Activated CD4-positive, alpha-beta T cell treated with anti-CD3 and anti-CD28 coated beads, Interleukin-2, amount 50 U/mL, for 1 hour (primary cell): ENCODE data around the gene SEC14L1.

ENCODE experiments used
- DNase-seq: peaks from one replicate; pipeline ENCODE4 v3.0.0-alpha.2; 2020

The SEC14L1 gene

DNA sequence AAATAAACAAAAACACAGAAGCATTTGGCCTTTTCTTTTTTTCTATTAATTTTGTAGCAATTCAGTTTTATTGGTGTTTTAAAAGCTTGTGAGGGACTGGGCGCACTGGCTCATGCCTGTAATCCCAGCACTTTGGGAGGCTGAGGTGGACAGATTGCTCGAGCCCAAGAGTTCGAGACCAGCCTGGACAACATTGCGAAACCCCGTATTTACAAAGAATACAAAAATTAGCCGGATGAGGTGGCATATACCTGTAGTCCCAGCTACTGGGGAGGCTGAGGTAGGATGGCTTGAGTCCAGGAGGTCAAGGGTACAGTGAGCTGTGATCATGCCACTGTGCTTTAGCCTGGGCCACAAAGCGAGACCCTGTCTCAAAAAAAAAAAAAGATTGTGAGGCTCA lies 53.4 kb downstream of the SEC14L1 start:
- no peak for DNase-seq

- DNase-seq, result no peak
Measured at GRCh38 chr17:77196251-77196650, 55.5 kb downstream of the SEC14L1 start.

DNA sequence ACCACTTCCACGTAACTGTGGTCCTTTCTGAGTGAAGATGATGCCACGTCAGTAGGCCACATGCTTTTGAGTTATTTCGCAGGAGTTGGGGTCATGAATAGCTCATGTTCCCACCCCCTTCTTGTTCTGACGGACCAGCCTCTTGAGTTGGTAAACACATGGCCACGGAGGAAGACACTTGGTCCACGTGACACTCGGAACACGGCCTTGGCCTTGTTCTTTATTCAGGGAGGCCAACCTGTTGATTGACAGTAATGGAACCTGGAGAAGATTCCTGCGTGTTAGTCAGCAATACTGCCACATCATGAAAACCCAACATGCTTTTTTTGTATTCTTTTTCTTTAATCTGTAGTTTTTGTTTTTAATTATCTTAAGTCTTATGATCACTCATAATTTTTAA lies 56.3 kb downstream of the SEC14L1 start:
- DNase-seq, result no peak

DNA sequence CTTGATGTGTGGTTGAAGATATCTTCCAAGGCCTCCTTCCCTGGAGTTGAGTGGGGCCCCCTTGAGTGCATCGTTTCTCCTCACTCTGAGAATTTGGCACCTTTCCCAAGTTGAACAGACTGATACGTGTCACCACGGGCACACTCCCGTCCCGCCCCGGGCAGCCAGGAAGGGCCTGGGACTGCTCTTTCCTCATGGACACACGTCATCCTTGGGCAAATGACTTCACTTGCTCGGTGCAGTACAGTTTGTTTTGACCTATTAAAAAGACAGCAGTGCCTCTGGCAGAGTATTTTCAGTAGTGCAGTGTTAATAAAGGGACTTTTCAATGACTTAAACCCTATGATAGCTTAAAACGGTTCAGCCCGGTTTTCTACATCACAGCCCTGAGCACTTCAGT lies 59.9 kb downstream of the SEC14L1 start:
- DNase-seq, result no peak

- DNase-seq, result no peak
Measured at GRCh38 chr17:77203436-77203835, 62.7 kb downstream of the SEC14L1 start.

GRCh38 chr17:77203846-77204245 lies 63.1 kb downstream of the SEC14L1 start:
- DNase-seq, result no peak

DNA sequence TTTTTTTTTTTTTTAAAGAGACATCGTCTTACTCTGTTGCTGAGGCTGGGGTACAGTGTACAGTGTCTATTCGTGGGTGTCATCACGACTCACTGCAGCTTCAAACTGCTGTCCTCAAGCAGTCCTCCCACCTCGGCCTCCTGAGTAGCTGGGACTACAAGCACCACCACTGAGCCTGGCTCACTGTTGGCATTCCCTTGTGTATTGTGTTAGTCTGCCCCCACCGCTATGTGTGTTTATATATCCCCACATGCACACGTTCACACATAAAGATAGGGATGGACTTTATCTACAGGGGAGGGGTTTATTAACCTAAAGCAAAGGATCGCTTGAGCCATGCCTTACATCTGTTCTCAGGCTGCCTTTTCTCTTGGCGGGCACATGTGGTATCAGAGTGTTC lies 63.8 kb downstream of the SEC14L1 start:
- DNase-seq, result no peak

GRCh38 chr17:77205396-77206125 lies 64.8 kb downstream of the SEC14L1 start:
- DNase-seq, result no peak

DNA sequence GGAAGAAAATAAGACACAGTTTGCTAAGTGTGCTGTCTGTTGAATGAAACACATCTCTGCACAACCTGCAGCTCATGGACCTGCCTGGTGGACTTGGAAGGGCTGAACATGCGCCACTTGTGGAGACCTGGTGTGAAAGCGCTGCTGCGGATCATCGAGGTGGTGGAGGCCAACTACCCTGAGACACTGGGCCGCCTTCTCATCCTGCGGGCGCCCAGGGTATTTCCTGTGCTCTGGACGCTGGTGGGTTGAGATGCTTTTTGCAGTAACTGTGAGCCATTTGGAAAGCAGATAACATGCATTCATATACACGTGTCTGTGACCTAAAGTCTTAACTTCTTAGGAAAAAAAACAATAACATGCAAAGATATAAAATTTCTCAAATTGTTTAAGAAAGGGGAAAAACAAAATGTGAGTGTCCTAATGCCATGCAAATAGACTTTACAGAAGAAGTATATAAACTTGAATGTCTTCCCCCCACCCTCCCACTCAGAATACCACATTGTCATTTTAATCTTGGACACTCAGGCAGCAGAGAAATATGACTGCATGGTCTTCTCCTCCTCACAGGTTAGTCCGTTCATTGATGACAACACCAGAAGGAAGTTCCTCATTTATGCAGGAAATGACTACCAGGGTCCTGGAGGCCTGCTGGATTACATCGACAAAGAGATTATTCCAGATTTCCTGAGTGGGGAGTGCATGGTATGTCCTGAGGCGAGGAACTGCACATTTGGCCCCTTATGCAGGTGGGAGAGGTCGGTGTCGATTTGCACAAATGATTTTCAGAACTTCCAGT lies 65.6 kb downstream of the SEC14L1 start:
- no peak for DNase-seq

GRCh38 chr17:77207689-77208216 lies 67.0 kb downstream of the SEC14L1 start:
- DNase-seq, result no peak

DNA sequence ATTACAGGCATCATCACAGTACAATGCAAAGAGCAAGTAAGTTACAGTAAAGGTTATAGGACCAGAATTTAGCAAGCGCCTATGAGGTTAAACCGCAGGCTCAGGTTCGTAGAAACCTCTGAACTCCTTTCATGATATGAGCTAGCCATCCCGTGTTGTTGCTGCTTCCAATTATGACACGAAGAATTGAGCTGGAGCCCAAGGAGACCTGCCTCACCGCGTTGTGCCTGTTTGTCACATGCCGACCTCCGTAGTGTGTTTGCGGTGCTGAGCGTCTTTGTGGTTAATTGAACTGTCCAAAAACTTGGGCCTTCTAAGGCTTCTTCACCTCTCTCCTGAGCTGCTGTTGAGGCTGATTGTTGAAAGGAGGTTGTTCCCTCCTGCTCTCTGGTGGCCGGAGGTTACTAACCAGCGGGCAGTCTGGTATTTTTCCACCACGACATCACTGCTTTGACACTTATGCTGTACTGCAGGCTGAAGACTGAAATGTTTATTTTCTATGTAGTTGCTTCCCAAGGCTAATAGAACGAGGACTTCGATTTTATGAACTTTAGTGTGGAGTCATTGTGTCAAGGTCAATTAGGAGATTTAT lies 67.5 kb downstream of the SEC14L1 start:
- no peak for DNase-seq

DNA sequence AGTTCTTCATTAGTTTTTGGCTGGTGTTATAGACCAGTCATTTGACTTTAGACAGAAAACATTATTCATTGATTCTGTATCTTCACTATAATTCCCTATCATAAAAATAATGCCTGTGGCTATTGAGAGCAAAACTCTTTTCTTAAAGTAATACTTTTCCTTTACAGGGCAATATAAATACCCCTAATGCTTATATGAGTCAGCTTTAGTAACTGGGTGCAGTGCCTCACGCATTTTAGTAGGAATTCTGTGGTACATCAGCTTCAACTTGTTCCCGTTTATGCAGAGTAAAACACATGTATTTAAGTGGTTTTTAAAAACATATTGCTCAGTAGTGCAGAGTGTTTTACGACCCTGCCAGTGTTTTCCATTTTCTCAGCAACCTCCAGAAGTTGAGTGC lies 68.1 kb downstream of the SEC14L1 start:
- no peak for DNase-seq

DNA sequence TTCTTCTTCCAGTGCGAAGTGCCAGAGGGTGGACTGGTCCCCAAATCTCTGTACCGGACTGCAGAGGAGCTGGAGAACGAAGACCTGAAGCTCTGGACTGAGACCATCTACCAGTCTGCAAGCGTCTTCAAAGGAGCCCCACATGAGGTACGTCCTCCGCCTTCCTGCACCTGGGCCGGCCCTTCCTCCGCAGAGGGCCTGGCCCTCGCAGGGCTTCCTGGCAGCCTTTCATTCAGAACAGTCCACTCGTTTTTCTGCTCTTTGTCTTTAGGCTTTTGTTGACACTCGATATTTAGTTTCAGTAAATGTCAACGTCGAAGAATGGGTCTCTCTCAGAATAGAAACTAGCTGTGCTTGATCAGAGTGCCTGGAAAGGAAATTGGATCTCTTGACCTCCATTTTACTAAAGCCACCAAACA lies 68.6 kb downstream of the SEC14L1 start:
- DNase-seq, result no peak

DNA sequence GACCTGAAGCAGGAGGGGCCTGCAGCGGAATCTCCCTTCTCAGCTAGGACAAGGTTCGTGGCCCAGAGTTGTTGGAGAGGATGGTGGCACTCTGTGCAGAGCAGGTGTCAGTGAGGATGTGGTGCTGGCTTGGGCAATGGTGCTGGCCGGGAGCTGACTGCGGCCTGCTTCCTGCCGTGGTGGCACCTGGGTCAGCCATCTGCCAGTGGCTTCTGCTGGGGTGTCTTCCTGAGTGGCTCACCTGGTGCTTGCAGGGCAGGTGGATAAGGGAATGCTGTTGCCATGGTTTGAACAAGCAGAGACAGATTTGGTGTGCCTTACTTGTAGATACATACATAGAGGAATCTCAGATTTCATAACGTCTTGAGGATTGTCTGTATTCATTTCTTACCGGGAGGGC lies 69.6 kb downstream of the SEC14L1 start:
- no peak for DNase-seq

- no peak for DNase-seq
Measured at GRCh38 chr17:77210946-77211541, 70.3 kb downstream of the SEC14L1 start.

- no peak for DNase-seq
Measured at GRCh38 chr17:77211681-77212080, 70.9 kb downstream of the SEC14L1 start.

- no peak for DNase-seq
Measured at GRCh38 chr17:77212081-77212832, 71.5 kb downstream of the SEC14L1 start.

GRCh38 chr17:77212833-77213777 lies 72.3 kb downstream of the SEC14L1 start:
- no peak for DNase-seq

- no peak for DNase-seq
Measured at GRCh38 chr17:77213778-77214132, 73.0 kb downstream of the SEC14L1 start.

DNA sequence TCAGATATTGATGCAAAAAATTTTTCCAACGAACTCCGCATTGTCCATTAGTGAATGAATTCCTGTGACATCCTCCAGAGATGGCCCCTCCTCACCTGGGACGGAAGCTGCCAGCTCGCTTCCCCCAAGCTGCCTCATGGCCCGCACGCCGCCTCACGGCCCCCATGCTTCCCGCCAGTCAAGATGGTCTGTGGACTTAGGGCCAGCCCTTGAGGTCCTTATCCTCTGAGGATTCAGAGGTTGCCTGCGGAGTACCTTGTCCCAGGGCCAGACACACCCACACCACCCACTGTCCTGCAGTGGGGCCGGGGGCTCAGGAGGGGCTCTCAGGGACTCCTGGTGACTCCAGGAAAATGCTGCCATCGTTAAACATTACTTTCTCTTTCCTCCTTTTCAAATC lies 73.6 kb downstream of the SEC14L1 start:
- no peak for DNase-seq

DNA sequence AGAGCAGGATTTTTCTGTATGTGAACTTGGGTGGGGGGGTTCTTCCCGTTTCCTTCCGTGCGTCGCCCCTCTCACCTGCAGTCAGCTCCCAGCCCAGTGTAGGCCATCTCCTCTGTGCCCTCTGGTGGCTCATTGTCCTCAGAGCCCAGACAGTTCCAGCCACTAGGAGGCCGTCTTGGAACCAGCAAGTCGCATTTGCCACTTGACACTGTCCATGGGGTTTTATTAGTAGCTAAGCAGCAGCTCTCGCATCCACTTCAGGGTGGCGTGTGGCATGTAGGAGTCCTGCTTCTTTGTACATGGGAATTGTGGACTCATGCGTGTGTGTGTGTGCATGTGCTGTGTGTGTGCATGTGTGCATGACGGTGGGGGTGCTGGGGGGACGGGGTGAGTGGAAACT lies 74.0 kb downstream of the SEC14L1 start:
- DNase-seq, result no peak

GRCh38 chr17:77215281-77215680 lies 74.5 kb downstream of the SEC14L1 start:
- no peak for DNase-seq
